ENCODE data around the gene AGBL4. TPM values are rescaled to one million over a fixed set of nuclear protein-coding genes. Genes with fewer than 3 reads are reported as not detected.

AGBL4 gene
- total and polyA plus RNA-seq, 8 donors: 0.32 to 1.3 (median 0.87) TPM

DNA sequence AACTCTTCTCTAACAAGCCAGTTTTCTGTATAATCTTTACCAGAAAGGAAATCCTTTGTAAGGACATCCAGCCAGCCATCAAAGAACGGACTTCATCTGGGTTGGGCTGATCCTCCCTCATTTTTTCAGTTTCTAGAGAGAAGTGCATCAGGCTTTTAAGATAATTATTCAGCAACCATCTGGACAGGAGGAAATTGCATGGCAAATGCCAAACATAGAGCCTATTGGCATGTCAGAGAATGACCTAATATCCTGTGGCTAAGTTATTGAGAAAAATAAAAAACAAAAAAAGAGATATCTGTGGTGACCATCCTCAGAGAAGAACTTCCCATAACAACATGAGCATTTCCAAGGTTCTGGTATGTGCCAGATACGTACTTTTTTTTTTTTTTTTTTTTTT, 1172.1 kb downstream of the AGBL4 start:
- Histone ChIP-seq H3K9me3 (no peaks in the 10 kb centered on the region), H3K4me1 (no peaks in the 10 kb centered on the region), H3K27me3 (no peaks in the 10 kb centered on the region), H3K36me3 (no peaks in the 10 kb centered on the region), H3K4me3 (no peak overlapping the region), H3K27ac (no peak overlapping the region)
- intact Hi-C loops (cut with DNase I): no loop called here
- TF ChIP-seq, protein P1, sequence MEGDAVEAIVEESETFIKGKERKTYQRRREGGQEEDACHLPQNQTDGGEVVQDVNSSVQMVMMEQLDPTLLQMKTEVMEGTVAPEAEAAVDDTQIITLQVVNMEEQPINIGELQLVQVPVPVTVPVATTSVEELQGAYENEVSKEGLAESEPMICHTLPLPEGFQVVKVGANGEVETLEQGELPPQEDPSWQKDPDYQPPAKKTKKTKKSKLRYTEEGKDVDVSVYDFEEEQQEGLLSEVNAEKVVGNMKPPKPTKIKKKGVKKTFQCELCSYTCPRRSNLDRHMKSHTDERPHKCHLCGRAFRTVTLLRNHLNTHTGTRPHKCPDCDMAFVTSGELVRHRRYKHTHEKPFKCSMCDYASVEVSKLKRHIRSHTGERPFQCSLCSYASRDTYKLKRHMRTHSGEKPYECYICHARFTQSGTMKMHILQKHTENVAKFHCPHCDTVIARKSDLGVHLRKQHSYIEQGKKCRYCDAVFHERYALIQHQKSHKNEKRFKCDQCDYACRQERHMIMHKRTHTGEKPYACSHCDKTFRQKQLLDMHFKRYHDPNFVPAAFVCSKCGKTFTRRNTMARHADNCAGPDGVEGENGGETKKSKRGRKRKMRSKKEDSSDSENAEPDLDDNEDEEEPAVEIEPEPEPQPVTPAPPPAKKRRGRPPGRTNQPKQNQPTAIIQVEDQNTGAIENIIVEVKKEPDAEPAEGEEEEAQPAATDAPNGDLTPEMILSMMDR (IDR thresholded peaks at IDR 0.05): no peak
- DNase-seq (no peak), ATAC-seq (no peak)

DNA sequence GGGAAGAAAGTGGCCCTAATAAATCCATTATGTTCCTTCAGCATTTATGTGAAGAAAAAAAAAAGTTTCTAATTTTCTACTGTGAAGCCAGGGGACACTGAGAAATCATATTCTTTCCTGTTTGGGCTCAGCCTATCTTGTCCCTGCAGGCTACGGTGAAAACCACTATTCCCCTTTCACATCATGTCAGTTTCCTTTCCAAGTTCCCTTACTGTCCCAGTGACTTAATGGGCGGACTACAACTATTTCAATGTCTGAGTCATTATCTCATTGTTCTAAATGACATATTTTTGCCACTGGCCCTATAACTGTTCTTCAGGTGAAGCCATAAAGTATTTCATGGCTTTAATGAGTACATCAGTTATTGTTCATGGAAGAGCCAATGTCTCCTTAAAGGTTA, 1175.7 kb downstream of the AGBL4 start:
- intact Hi-C loops (cut with DNase I): no loop called here
- TF ChIP-seq, protein P1 (IDR thresholded peaks at IDR 0.05): no peak
- Histone ChIP-seq H3K36me3 (no peaks in the 10 kb centered on the region), H3K4me1 (no peaks in the 10 kb centered on the region), H3K27me3 (no peaks in the 10 kb centered on the region), H3K4me3 (no peak overlapping the region), H3K9me3 (no peaks in the 10 kb centered on the region), H3K27ac (no peak overlapping the region)
- DNase-seq: no peak
- ATAC-seq: no peak

DNA sequence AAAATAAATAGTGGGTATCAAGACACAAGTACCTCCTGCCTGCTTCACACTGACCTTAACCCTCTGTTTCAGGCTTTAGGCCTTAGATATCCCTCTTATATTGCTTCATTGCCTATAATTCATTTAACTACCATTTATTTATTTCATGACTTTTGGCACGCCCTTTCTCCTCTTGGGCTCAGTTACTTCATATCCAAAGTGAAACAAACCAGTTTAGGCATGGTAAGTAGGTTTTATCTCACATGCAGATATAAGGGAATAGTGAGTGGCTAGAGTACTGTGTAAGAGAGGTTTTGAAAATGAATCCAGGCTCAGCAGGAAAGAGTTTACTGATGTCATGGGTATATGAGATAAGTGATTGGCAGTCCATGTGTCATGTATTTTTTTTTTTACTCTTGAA, 1177.3 kb downstream of the AGBL4 start:
- H3K4me3 ChIP-seq: no peak overlapping the region
- no peak overlapping the region for H3K27ac ChIP-seq
- no peaks in the 10 kb centered on the region for H3K36me3 ChIP-seq
- H3K9me3 ChIP-seq: no peaks in the 10 kb centered on the region
- intact Hi-C loops (cut with DNase I): no loop called here
- TF ChIP-seq, protein P1 (IDR thresholded peaks at IDR 0.05): no peak
- ATAC-seq (no peak), DNase-seq (no peak)
- no peaks in the 10 kb centered on the region for H3K4me1 ChIP-seq
- H3K27me3 ChIP-seq: no peaks in the 10 kb centered on the region

DNA sequence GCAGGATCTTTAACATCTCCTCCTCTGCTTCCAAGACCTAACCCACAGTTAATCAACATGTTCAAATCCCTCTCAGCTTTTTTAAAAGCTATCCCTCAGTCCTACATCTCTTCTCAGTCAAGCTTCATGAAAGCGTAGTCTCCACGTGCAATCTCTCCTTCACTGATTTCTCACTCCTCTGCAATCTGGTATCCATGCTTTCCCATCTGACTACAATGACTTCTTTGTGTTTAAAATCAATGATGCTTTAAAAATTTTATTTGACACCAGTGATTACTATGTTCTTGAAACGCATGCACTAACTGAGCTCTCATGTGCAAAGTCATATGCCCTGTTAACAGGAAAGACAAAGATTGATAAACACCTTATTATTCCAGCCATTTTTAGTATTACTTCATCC, 1179.6 kb downstream of the AGBL4 start:
- no peak overlapping the region for H3K4me3 ChIP-seq
- H3K36me3 ChIP-seq: no peaks in the 10 kb centered on the region
- H3K27me3 ChIP-seq: no peaks in the 10 kb centered on the region
- intact Hi-C loops (cut with DNase I): no loop called here
- no peaks in the 10 kb centered on the region for H3K4me1 ChIP-seq
- ATAC-seq (no peak), DNase-seq (no peak)
- no peaks in the 10 kb centered on the region for H3K9me3 ChIP-seq
- H3K27ac ChIP-seq: no peak overlapping the region
- TF ChIP-seq, protein P1 (IDR thresholded peaks at IDR 0.05): no peak

DNA sequence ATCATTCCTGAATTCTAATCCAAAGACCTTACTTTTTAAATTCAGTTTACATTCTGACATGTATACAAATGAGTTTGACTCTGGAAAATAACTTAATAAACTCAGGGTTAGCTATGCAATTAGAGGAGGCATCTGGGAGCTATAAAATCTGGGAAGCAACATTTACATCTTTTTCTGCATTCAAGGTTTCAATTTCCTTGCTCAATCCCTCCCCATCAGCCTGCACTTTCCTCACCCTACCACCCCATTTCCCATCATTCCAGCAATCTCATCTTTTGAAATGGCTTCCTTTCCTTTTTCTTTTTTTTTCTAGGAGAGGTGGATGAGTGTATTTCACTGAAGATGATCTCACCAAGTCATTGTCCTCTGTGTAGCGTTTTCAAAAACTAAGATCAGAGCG, 1181.8 kb downstream of the AGBL4 start:
- Histone ChIP-seq H3K4me1 (no peaks in the 10 kb centered on the region), H3K27ac (no peak overlapping the region), H3K27me3 (no peaks in the 10 kb centered on the region), H3K36me3 (no peaks in the 10 kb centered on the region), H3K4me3 (no peak overlapping the region), H3K9me3 (no peaks in the 10 kb centered on the region)
- intact Hi-C loops (cut with DNase I): no loop called here
- ATAC-seq (no peak), DNase-seq (no peak)
- TF ChIP-seq, protein P1 (IDR thresholded peaks at IDR 0.05): no peak
